Uterus (tissue), 4 donors: Measurements from ENCODE around the gene P2RX3. TPM values are rescaled to one million over a fixed set of nuclear protein-coding genes. Genes with fewer than 3 reads are reported as not detected.

Experiments used
- DNase-seq, 2 donors: peaks; one replicate each; pipeline ENCODE4 v3.0.0-alpha.2; 2019 to 2020
- H3K27ac ChIP-seq, 2 donors: fragments of 200-600 bp; sonication (generic); 1 replicate in 1 of 2; 2 replicates in 1 of 2; pipeline ENCODE4 v1.5.1; 2016 to 2018
- H3K27me3 ChIP-seq, 2 donors: fragments of 200-600 bp; sonication (generic); one replicate each; pipeline ENCODE4 v1.5.1; 2018 to 2019; ENCODE audit warnings: control low read depth in 1 of 2
- H3K36me3 ChIP-seq, 2 donors: fragments of 200-600 bp; sonication (generic); one replicate each; pipeline ENCODE4 v1.5.1; 2019; ENCODE audit warnings: control low read depth in 1 of 2
- H3K4me1 ChIP-seq, 2 donors: fragments of 200-600 bp; sonication (generic); one replicate each; pipeline ENCODE4 v1.5.1; 2018 to 2019; ENCODE audit warnings: control low read depth in 1 of 2
- H3K4me3 ChIP-seq, 2 donors: fragments of 200-600 bp; sonication (generic); 1 replicate in 1 of 2; 2 replicates in 1 of 2; pipeline ENCODE4 v1.5.1; 2018 to 2019; ENCODE audit warnings: mild to moderate bottlenecking in 1 of 2
- H3K9me3 ChIP-seq, 2 donors: fragments of 200-600 bp; sonication (generic); one replicate each; pipeline ENCODE4 v1.5.1; 2019; ENCODE audit warnings: control low read depth in 1 of 2
- POLR2A ChIP-seq, 2 donors: fragments of 450-650 bp; IDR thresholded peaks; one replicate each; pipeline ENCODE4 v1.6.1; 2016; ENCODE audit warnings: antibody characterized with exemption in 2 of 2, mild to moderate bottlenecking in 1 of 2, moderate library complexity in 1 of 2
- intact Hi-C: fragments of 100-400 bp; cut with DNase I; formaldehyde crosslinking; loops from one replicate; pipeline ENCODE4 v1.15.1; 2023; ENCODE audit warnings: low total_unique reads
- total RNA-seq, 4 donors: library from RNA; depleted of rRNA in 3 of 4; stranded (reverse); fragments of >200 nt in 3 of 4; gene quantifications; one replicate each; pipeline versions ENCODE4 v1.1.0 to v1.2.4, GENCODE V29; 2014 to 2023
- TF ChIP-seq, protein P1 (sequence below), 4 experiments: fragments of 200-600 bp in 2 of 4; fragments of 450-650 bp in 2 of 4; sonication (generic) in 2 of 4; IDR thresholded peaks; one replicate each; pipeline ENCODE4 v1.5.1; 2016 to 2019; ENCODE audit warnings: antibody characterized with exemption in 4 of 4, mild to moderate bottlenecking in 2 of 4, moderate library complexity in 1 of 4
- donor health status: DM: yes; HTN: yes; CAD: no.

Gene P2RX3
- total RNA-seq, 4 donors from 2014 or later = 0.69 TPM; not detected in 3

DNA sequence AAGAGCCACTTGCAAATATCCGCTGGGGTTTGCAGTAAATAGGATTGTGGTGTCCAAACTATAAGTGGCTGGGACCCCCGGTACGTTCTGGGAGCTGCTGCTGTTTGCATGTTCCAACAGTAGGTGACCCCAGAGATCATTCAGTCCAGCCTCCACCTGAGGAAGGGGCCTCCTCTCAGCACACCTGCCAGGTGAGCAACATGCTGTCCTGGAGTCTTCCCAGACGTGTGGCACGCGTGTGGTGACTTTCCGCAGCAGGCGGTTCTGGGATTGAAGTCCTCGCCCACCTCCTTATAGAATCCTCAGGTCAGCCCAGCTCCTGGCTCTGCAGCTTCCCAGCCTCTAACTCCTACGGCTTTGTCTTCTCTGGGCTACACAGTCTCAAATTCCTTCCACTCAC, 6.7 kb downstream of the P2RX3 start:
- no peak for TF ChIP-seq POLR2A (IDR thresholded peaks at IDR 0.05)
- TF ChIP-seq, protein P1, sequence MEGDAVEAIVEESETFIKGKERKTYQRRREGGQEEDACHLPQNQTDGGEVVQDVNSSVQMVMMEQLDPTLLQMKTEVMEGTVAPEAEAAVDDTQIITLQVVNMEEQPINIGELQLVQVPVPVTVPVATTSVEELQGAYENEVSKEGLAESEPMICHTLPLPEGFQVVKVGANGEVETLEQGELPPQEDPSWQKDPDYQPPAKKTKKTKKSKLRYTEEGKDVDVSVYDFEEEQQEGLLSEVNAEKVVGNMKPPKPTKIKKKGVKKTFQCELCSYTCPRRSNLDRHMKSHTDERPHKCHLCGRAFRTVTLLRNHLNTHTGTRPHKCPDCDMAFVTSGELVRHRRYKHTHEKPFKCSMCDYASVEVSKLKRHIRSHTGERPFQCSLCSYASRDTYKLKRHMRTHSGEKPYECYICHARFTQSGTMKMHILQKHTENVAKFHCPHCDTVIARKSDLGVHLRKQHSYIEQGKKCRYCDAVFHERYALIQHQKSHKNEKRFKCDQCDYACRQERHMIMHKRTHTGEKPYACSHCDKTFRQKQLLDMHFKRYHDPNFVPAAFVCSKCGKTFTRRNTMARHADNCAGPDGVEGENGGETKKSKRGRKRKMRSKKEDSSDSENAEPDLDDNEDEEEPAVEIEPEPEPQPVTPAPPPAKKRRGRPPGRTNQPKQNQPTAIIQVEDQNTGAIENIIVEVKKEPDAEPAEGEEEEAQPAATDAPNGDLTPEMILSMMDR (IDR thresholded peaks at IDR 0.05) = no peak
- Histone ChIP-seq H3K4me1 (no peaks in the 10 kb centered on the region), H3K27me3 (no peaks in the 10 kb centered on the region), H3K9me3 (no peaks in the 10 kb centered on the region), H3K4me3 (no peak overlapping the region), H3K36me3 (no peaks in the 10 kb centered on the region), H3K27ac (no peak overlapping the region)
- no peak for DNase-seq
- intact Hi-C loops = no loop called here

DNA sequence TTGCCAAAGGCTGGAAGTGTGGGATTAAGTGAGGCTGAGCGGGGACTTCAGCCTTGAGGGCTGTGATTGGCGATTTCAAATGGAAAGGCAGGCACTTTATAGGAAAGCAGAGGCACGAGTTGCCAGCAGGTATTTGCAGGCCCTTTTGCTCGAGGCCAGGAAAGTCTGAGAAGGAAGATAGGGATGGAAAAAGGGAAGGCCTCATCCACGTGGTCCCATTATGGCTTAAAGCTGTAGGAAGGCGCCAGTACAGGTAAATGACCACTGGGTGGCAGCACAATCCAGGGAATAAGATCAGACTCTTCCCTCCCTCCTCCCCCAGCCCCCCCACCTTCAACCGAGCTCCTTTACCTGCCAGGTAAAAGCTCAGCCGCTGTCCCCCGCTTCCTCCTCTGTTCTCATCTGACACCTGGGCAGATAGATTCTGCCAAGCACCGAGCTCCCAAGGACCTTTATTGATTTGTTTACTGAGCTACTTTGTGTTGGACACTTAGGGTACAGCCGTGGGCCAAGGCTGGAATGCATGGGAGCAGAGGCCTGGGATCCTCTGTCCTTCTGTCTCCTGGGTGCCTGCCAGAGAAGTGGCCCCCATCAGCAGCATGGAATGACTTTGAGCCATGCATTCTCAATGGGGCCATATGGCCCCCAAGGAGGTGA, 7.5 kb downstream of the P2RX3 start:
- Histone ChIP-seq H3K4me1 (no peaks in the 10 kb centered on the region), H3K4me3 (no peak overlapping the region), H3K36me3 (no peaks in the 10 kb centered on the region), H3K27me3 (no peaks in the 10 kb centered on the region), H3K27ac (no peak overlapping the region), H3K9me3 (no peaks in the 10 kb centered on the region)
- intact Hi-C loops = no loop called here
- TF ChIP-seq, protein P1 (IDR thresholded peaks at IDR 0.05) = peak; percentile 54 to 76 (median 60)
- TF ChIP-seq POLR2A (IDR thresholded peaks at IDR 0.05) = no peak
- peak; percentile 60 to 68 for DNase-seq

DNA sequence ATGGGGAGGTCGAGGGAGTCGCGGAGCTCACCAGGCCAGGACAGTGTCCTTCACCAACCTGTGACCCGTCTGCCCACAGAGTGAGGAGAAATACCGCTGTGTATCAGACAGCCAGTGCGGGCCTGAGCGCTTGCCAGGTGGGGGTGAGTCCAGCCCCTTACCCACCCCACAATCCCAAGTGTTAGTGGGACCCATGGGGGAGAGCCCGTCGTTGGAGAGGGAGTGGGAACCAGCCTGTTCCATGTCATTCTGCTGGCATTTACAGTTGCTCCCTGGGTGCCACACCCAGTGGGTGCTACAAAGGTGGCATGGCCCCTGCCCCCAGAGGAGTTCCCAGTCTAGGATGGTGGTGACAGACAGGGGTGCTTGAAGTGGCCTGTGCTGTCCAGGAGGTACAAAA, 9.2 kb downstream of the P2RX3 start:
- no peak overlapping the region for H3K27ac ChIP-seq
- H3K9me3 ChIP-seq = no peaks in the 10 kb centered on the region
- intact Hi-C loops = no loop called here
- H3K4me1 ChIP-seq = no peaks in the 10 kb centered on the region
- TF ChIP-seq, protein P1 (IDR thresholded peaks at IDR 0.05) = no peak
- no peak for TF ChIP-seq POLR2A (IDR thresholded peaks at IDR 0.05)
- H3K36me3 ChIP-seq = no peaks in the 10 kb centered on the region
- H3K27me3 ChIP-seq = no peaks in the 10 kb centered on the region
- H3K4me3 ChIP-seq = no peak overlapping the region
- no peak for DNase-seq

DNA sequence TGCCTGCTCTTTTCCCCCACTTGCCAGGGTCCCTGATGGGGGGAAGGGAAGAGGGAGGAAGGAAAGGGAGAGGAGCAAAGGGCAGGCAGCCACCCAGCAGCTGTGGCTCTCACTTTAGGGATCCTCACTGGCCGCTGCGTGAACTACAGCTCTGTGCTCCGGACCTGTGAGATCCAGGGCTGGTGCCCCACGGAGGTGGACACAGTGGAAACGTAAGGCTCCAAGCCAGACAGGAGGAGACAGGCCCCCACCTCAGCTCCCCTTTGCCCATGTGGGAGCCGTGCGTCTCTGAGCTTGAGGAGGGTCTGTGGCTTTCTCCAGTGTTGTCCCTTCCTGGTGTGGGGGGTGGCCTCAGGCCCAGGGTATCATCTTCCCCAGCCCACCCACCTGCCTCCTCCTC, 9.9 kb downstream of the P2RX3 start:
- H3K4me3 ChIP-seq = no peak overlapping the region
- no peaks in the 10 kb centered on the region for H3K4me1 ChIP-seq
- no peaks in the 10 kb centered on the region for H3K27me3 ChIP-seq
- intact Hi-C loops = no loop called here
- no peak overlapping the region for H3K27ac ChIP-seq
- no peaks in the 10 kb centered on the region for H3K9me3 ChIP-seq
- TF ChIP-seq, protein P1 (IDR thresholded peaks at IDR 0.05) = no peak
- no peak for TF ChIP-seq POLR2A (IDR thresholded peaks at IDR 0.05)
- DNase-seq = no peak
- H3K36me3 ChIP-seq = no peaks in the 10 kb centered on the region

DNA sequence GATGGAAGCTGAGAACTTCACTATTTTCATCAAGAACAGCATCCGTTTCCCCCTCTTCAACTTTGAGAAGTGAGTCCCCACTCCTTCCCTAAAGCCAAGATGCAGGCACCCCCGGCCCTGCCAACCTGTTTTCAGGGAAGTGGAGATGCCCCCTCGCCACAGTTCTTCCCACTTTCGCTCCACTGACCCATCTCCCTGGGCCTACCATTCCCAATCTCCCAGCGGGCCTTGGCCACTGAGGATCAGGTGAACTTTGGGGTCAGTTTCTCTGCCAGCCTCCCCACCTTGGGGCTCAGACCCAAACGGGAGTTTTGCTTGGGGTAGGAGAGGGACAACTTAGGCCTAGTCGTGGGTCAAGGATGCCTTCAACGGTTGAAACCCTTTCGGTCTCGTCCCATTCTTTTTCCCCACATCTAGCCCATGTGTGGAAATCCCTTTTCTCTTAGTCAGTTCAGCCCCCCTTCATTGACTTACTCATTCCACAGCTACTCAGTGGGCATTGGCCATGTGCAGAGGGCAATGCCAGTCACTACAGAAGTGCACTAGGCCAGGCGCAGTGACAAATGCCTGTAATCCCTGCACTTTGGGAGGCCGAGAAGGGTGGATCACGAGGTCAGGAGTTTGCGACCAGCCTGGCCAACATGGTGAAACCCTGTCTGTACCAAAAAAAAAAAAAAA, 10.6 kb downstream of the P2RX3 start:
- no peaks in the 10 kb centered on the region for H3K9me3 ChIP-seq
- no peaks in the 10 kb centered on the region for H3K27me3 ChIP-seq
- H3K36me3 ChIP-seq = no peaks in the 10 kb centered on the region
- no peak for TF ChIP-seq POLR2A (IDR thresholded peaks at IDR 0.05)
- TF ChIP-seq, protein P1 (IDR thresholded peaks at IDR 0.05) = no peak
- no peaks in the 10 kb centered on the region for H3K4me1 ChIP-seq
- no peak overlapping the region for H3K4me3 ChIP-seq
- H3K27ac ChIP-seq = no peak overlapping the region
- no peak for DNase-seq
- intact Hi-C loops = no loop called here
